Tibial nerve (tissue), 4 donors: ENCODE measurements around the gene RIT1.

Experiments
- CTCF ChIP-seq, 5 experiments: fragments of 200-600 bp in 3 of 5; fragments of 450-650 bp in 2 of 5; sonication (generic) in 3 of 5; IDR thresholded peaks; one replicate each; pipeline ENCODE4 v1.5.1; 2016 to 2019; ENCODE audit warnings: antibody characterized with exemption in 5 of 5, mild to moderate bottlenecking in 3 of 5, moderate library complexity in 2 of 5
- EP300 ChIP-seq, 2 donors: sonication (generic); formaldehyde crosslinking; IDR thresholded peaks; one replicate each; pipeline ENCODE4 v1.6.1; 2017; ENCODE audit warnings: antibody characterized with exemption in 2 of 2, mild to moderate bottlenecking in 1 of 2

GRCh38 chr1:155847823-155848529 is 63.2 kb downstream of the RIT1 start:
- no peak for TF ChIP-seq CTCF (IDR thresholded peaks at IDR 0.05)
- no peak for TF ChIP-seq EP300 (IDR thresholded peaks at IDR 0.05)
